Endothelial cell of umbilical vein (primary cell): Measurements from ENCODE around the gene TM4SF20. TPM values are rescaled to one million over a fixed set of nuclear protein-coding genes. Genes with fewer than 3 reads are reported as not detected.

ENCODE experiments used
- BruUV-seq: library from RNA; stranded (reverse); fragments of 400-500 nt; replicated peaks from 2 replicates; lab custom pipeline; 2021; lab: Mats Ljungman, UMichigan
- CTCF ChIA-PET: fragments of 300-600, 350-600 bp; sonication (Branson Sonifier 250); formaldehyde crosslinking; loops from one replicate; lab custom pipeline; 2021; ENCODE audit warnings: antibody characterized with exemption, inconsistent platforms; lab: Charles Lee
- POLR2A ChIA-PET: fragments of 300-600, 350-600 bp; sonication (Branson Sonifier 250); formaldehyde crosslinking; loops from one replicate; lab custom pipeline; 2021; ENCODE audit warnings: antibody characterized with exemption, inconsistent platforms; lab: Charles Lee
- DNase-seq: peaks from one replicate; pipeline ENCODE4 v3.0.0-alpha.2; 2011; ENCODE audit warnings: low read depth, low spot score
- FAIRE-seq: peaks from 2 replicates; lab custom pipeline; 2011; peaks lifted over from hg19 to GRCh38; lab: Jason Lieb, UNC
- H2AFZ ChIP-seq: 2 replicates; pipeline ENCODE4 v1.6.0; 2012; ENCODE audit warnings: low read depth, low read length, control low read depth, inconsistent platforms
- H3K27ac ChIP-seq: 2 replicates; pipeline ENCODE4 v1.5.1; 2011; ENCODE audit warnings: low read depth, mild to moderate bottlenecking, control low read depth, low read length, moderate library complexity; ENCODE audit not compliant: insufficient read depth
- H3K27me3 ChIP-seq, 2 experiments: 2 replicates each; pipeline versions ENCODE4 v1.6.0 to v1.6.1; 2011; ENCODE audit warnings: low read length in 2 of 2, mixed read lengths in 1 of 2; ENCODE audit not compliant: control insufficient read depth in 2 of 2, insufficient read depth in 2 of 2
- H3K36me3 ChIP-seq, 2 experiments: 2 replicates in 1 of 2; 3 replicates in 1 of 2; pipeline ENCODE4 v1.5.1; 2011; ENCODE audit warnings: low read length in 2 of 2, mild to moderate bottlenecking in 1 of 2, moderate library complexity in 1 of 2; ENCODE audit not compliant: control insufficient read depth in 2 of 2, insufficient read depth in 2 of 2; ENCODE audit errors: extremely low read depth in 1 of 2
- H3K4me1 ChIP-seq: 3 replicates; pipeline ENCODE4 v1.5.1; 2011; ENCODE audit warnings: mild to moderate bottlenecking, low read length; ENCODE audit not compliant: control insufficient read depth, insufficient read depth; ENCODE audit errors: extremely low read depth
- H3K4me2 ChIP-seq: 2 replicates; pipeline ENCODE4 v1.6.1; 2011; ENCODE audit warnings: low read length, control low read depth, mixed read lengths; ENCODE audit not compliant: insufficient read depth
- H3K4me3 ChIP-seq, 3 experiments: fragments of 200-600 bp in 1 of 3; sonication (generic), shearing (Covaris generic) in 1 of 3; replicated peaks in 1 of 3; 2 replicates each; pipeline ENCODE4 v1.5.1; 2011 to 2016; ENCODE audit warnings: control low read depth in 3 of 3, low read length in 3 of 3, mild to moderate bottlenecking in 2 of 3, inconsistent platforms in 1 of 3, low read depth in 1 of 3, moderate library complexity in 1 of 3; ENCODE audit not compliant: insufficient read depth in 1 of 3
- H3K79me2 ChIP-seq: 2 replicates; pipeline ENCODE4 v1.6.0; 2012; ENCODE audit warnings: low read length, inconsistent platforms; ENCODE audit not compliant: control insufficient read depth, insufficient read depth
- H3K9ac ChIP-seq: replicated peaks from 2 replicates; pipeline ENCODE3; 2011; ENCODE audit warnings: low read length, control low read depth; ENCODE audit not compliant: insufficient read depth; ENCODE audit errors: extremely low read depth
- H3K9me1 ChIP-seq: replicated peaks from 3 replicates; pipeline ENCODE4 v1.6.0; 2011; ENCODE audit warnings: mild to moderate bottlenecking, low read length; ENCODE audit not compliant: control insufficient read depth, insufficient read depth; ENCODE audit errors: extremely low read depth
- H3K9me3 ChIP-seq: replicated peaks from 2 replicates; pipeline ENCODE4 v1.5.1; 2012; ENCODE audit warnings: low read length, inconsistent platforms; ENCODE audit not compliant: control insufficient read depth, insufficient read depth
- H4K20me1 ChIP-seq: replicated peaks from 2 replicates; pipeline ENCODE3; 2011; ENCODE audit warnings: mild to moderate bottlenecking, low read length; ENCODE audit not compliant: control insufficient read depth, insufficient read depth; ENCODE audit errors: extremely low read depth
- EZH2 ChIP-seq: IDR thresholded peaks from 2 replicates; pipeline ENCODE4 v1.6.1; 2012; ENCODE audit warnings: borderline replicate concordance, low read depth, mild to moderate bottlenecking, moderate library complexity, low read length, inconsistent platforms; ENCODE audit not compliant: severe bottlenecking
- FOS ChIP-seq: IDR thresholded peaks from 2 replicates; pipeline ENCODE4 v1.6.1; 2011; ENCODE audit warnings: mild to moderate bottlenecking, low read length, moderate library complexity, borderline replicate concordance; ENCODE audit not compliant: insufficient read depth
- GATA2 ChIP-seq: IDR thresholded peaks from 2 replicates; pipeline ENCODE4 v1.7.0; 2011; ENCODE audit warnings: low read depth, mild to moderate bottlenecking, moderate library complexity, mixed read lengths, low read length; ENCODE audit not compliant: insufficient read length, insufficient read depth
- JUN ChIP-seq: IDR thresholded peaks from 2 replicates; pipeline ENCODE4 v1.6.1; 2011; ENCODE audit warnings: borderline replicate concordance, low read depth; ENCODE audit not compliant: insufficient read length, insufficient read depth
- MYC ChIP-seq: IDR thresholded peaks from one replicate; pipeline ENCODE4 v1.6.1; 2011; ENCODE audit warnings: mild to moderate bottlenecking, low read depth, low read length
- POLR2A ChIP-seq: IDR thresholded peaks from 2 replicates; pipeline ENCODE4 v1.6.1; 2012; ENCODE audit warnings: low read depth, mild to moderate bottlenecking, control low read depth, low read length
- POLR2AphosphoS5 ChIP-seq: IDR thresholded peaks from 2 replicates; pipeline ENCODE4 v1.6.1; 2012; ENCODE audit warnings: low read depth, mild to moderate bottlenecking, control low read depth, low read length, moderate library complexity; ENCODE audit not compliant: insufficient read depth
- dilution Hi-C: fragments of 300-500 bp; cut with MboI; formaldehyde crosslinking; loops from one replicate; pipeline ENCODE4 v1.15.0; 2019; ENCODE audit warnings: low sequenced_read_pairs; ENCODE audit not compliant: extremely low pct_ligation_motif_present
- intact Hi-C: fragments of 100-400 bp; cut with micrococcal nuclease; formaldehyde crosslinking; loops from one replicate; pipeline ENCODE4 v1.10.0; 2022
- polyA plus RNA-seq, 4 experiments: library from polyadenylated mRNA; depleted of rRNA in 3 of 4; stranded (reverse) in 3 of 4; unstranded in 1 of 4; fragments of >200 nt; gene quantifications; 2 replicates each; pipeline versions ENCODE4 v1.2.1 to v1.2.3, GENCODE V29; 2011 to 2012; ENCODE audit warnings: missing spikeins in 1 of 4
- total RNA-seq: library from RNA; stranded (reverse); gene quantifications from 2 replicates; pipeline ENCODE4 v1.2.3, GENCODE V29; 2021
- TF ChIP-seq, protein P1 (sequence below): IDR thresholded peaks from 2 replicates; pipeline ENCODE4 v1.6.1; 2011; ENCODE audit not compliant: insufficient read depth, insufficient read length
- TF ChIP-seq, protein P2 (sequence below), 2 donors: IDR thresholded peaks; 1 replicate in 1 of 2; 2 replicates in 1 of 2; pipeline ENCODE4 v1.5.1; 2011; ENCODE audit warnings: low read length in 2 of 2, mild to moderate bottlenecking in 2 of 2, moderate library complexity in 2 of 2, control low read depth in 1 of 2, inconsistent platforms in 1 of 2, low read depth in 1 of 2; ENCODE audit not compliant: insufficient read depth in 1 of 2; ENCODE audit errors: extremely low read depth in 1 of 2

TM4SF20 gene
- total and polyA plus RNA-seq, 2 donors (not counting 3 experiments of a cell fraction or from before 2014, with no cell fraction given): not detected

DNA sequence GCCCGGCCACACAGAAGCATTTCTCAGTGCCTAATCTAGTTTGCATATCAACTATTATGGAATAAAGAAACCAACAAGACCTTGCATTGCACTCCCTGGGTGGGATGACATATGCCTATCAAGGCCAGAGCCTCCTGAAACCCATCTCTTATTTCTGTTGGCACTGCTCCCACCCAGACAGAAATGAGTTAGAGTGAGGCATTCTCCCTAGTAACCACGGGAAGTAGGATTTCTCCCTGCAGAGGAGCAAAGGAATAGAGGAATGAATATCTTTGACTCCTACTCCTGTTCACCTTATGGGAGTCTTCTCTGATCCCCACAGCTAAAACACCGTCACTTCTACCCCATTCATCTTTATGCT, 32.9 kb upstream of the TM4SF20 start:
- Histone ChIP-seq H3K4me2 (no peak overlapping the region), H3K36me3 (no peaks in the 10 kb centered on the region), H4K20me1 (no peaks in the 10 kb centered on the region), H3K9ac (no peak overlapping the region), H3K4me3 (no peak overlapping the region), H2AFZ (no peak overlapping the region), H3K79me2 (no peaks in the 10 kb centered on the region), H3K4me1 (peaks cover 9% of the 10 kb centered on the region), H3K9me3 (no peaks in the 10 kb centered on the region), H3K9me1 (no peaks in the 10 kb centered on the region), H3K27me3 (no peaks in the 10 kb centered on the region), H3K27ac (no peak overlapping the region)
- no peak for DNase-seq
- ChIA-PET CTCF (no interaction called here), POLR2A (no interaction called here)
- intact Hi-C loops: no loop called here
- no peak for TF ChIP-seq FOS
- no peak for TF ChIP-seq POLR2AphosphoS5
- TF ChIP-seq JUN: no peak
- TF ChIP-seq, protein P1, sequence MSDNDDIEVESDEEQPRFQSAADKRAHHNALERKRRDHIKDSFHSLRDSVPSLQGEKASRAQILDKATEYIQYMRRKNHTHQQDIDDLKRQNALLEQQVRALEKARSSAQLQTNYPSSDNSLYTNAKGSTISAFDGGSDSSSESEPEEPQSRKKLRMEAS: no peak
- no peak for TF ChIP-seq POLR2A
- no peak for TF ChIP-seq EZH2
- TF ChIP-seq, protein P2, sequence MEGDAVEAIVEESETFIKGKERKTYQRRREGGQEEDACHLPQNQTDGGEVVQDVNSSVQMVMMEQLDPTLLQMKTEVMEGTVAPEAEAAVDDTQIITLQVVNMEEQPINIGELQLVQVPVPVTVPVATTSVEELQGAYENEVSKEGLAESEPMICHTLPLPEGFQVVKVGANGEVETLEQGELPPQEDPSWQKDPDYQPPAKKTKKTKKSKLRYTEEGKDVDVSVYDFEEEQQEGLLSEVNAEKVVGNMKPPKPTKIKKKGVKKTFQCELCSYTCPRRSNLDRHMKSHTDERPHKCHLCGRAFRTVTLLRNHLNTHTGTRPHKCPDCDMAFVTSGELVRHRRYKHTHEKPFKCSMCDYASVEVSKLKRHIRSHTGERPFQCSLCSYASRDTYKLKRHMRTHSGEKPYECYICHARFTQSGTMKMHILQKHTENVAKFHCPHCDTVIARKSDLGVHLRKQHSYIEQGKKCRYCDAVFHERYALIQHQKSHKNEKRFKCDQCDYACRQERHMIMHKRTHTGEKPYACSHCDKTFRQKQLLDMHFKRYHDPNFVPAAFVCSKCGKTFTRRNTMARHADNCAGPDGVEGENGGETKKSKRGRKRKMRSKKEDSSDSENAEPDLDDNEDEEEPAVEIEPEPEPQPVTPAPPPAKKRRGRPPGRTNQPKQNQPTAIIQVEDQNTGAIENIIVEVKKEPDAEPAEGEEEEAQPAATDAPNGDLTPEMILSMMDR (IDR thresholded peaks at IDR 0.05; ENCODE audit: extremely low read depth in 1 of 2, insufficient read depth in 1 of 2, low read depth in 1 of 2, low read length in 2 of 2): no peak
- no peak for TF ChIP-seq MYC
- no peak for TF ChIP-seq GATA2
- dilution Hi-C loops: no loop called here
- FAIRE-seq: no peak
- no TSS peak for BruUV-seq
